ENCODE data around the gene EML6.

EML6 gene

DNA sequence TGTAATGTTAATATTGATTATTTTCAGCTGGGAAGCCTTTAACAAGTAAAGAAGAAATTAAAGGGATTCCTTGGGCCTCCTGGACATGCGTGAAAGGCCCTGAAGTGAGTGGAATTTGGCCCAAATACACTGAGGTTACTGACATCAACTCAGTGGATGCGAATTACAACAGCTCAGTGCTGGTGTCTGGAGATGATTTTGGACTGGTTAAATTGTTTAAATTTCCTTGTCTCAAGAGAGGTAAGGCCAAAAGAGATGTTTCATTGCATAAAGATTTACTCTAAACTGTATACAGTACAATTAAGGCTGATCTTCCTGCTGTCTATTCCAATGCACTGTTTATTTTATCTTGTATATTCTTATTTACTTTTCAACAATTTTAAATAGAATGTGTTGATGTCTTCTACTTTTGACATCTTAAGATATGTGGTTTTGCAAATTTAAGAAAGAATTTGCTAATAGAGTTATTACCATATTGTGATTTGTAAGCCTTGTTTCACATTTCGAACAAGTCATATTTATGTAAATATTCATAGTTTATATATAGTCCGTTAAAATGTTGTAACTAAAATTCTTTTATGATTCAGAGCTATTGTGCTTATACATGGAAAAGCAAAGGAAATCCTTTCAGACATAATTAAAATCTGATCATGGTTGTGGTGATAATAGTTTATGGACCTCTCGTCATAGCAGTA is 130.3 kb downstream of the EML6 start:
- TF ChIP-seq, protein P1, sequence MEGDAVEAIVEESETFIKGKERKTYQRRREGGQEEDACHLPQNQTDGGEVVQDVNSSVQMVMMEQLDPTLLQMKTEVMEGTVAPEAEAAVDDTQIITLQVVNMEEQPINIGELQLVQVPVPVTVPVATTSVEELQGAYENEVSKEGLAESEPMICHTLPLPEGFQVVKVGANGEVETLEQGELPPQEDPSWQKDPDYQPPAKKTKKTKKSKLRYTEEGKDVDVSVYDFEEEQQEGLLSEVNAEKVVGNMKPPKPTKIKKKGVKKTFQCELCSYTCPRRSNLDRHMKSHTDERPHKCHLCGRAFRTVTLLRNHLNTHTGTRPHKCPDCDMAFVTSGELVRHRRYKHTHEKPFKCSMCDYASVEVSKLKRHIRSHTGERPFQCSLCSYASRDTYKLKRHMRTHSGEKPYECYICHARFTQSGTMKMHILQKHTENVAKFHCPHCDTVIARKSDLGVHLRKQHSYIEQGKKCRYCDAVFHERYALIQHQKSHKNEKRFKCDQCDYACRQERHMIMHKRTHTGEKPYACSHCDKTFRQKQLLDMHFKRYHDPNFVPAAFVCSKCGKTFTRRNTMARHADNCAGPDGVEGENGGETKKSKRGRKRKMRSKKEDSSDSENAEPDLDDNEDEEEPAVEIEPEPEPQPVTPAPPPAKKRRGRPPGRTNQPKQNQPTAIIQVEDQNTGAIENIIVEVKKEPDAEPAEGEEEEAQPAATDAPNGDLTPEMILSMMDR (conservative IDR thresholded peaks at IDR 0.05; ENCODE audit: control insufficient read depth, insufficient read depth, low read depth, low read length): no peak
- no peak for DNase-seq (ENCODE audit: low read depth)
- H3K4me3 ChIP-seq (ENCODE audit: control insufficient read depth, low read depth, low read length): no peak overlapping the region

DNA sequence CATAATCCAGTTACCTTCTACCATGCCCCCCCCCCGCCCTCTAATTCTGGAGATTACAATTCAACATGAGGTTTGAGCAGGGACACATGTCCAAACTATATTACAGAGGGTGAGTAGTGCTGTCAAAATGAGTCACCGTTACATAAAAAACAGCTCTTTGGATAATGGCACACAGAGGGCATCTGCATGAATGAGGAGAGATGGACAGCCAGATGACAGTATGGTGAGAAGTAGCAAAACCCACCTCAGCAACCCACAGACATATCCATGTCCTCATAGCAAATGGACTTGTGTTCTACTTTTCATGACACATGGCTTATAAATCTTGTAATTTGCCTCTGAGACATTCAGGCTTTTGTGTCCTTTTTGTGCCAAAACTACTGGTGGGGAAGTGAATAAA is 132.0 kb downstream of the EML6 start:
- TF ChIP-seq, protein P1 (conservative IDR thresholded peaks at IDR 0.05; ENCODE audit: control insufficient read depth, insufficient read depth, low read depth, low read length): no peak
- peak; percentile 70 for DNase-seq (ENCODE audit: low read depth)
- no peak overlapping the region for H3K4me3 ChIP-seq (ENCODE audit: control insufficient read depth, low read depth, low read length)

DNA sequence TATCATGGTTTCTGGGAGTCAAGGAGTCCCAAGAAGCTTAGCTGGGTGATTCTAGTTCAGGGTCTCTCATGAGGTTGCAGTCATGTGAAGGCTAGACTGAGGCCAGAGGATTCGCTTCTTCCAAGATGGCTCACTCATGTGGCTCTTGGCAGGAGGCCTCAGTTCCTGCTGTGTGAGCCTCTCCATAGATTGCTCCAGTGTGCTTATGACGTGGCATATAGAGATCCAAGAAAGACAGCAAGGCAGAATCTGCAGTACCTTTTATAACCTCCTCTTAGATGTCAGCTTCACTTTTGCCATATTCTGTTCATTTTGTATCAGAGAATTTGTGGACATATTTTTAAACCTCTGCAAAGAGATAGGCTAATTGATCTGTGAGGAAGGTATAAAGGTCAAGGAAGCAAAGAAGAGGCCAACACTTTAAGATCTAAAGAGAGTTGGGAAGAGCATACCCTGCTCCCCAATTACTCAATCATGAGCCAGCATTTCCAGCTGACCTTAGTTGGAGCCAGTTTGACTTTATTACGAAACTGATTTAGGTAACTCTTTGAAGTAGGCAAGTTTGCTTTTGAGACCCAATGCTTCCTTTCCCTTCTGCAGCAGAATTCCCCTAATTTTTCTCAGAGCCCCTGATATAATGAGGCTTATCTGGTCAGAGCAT is 134.7 kb downstream of the EML6 start:
- peak; percentile 87 for DNase-seq (ENCODE audit: low read depth)
- H3K4me3 ChIP-seq (ENCODE audit: control insufficient read depth, low read depth, low read length): no peak overlapping the region
- TF ChIP-seq, protein P1 (conservative IDR thresholded peaks at IDR 0.05; ENCODE audit: control insufficient read depth, insufficient read depth, low read depth, low read length): no peak

DNA sequence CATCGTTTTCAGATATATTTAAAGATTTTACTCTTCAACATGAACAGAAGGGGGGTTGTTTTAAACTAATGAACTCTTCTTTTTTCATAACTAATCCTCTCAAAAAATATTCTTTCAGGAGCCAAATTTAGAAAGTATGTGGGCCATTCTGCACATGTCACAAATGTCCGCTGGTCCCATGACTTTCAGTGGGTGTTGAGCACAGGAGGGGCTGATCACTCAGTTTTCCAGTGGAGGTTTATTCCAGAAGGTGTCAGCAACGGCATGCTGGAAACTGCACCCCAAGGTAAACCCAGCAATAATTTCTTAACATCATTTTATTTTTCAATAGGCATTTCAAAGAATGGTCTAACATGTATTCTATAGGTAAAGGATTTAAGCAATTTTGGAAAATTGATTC is 136.0 kb downstream of the EML6 start:
- TF ChIP-seq, protein P1 (conservative IDR thresholded peaks at IDR 0.05; ENCODE audit: control insufficient read depth, insufficient read depth, low read depth, low read length): no peak
- H3K4me3 ChIP-seq (ENCODE audit: control insufficient read depth, low read depth, low read length): no peak overlapping the region
- DNase-seq (ENCODE audit: low read depth): no peak

DNA sequence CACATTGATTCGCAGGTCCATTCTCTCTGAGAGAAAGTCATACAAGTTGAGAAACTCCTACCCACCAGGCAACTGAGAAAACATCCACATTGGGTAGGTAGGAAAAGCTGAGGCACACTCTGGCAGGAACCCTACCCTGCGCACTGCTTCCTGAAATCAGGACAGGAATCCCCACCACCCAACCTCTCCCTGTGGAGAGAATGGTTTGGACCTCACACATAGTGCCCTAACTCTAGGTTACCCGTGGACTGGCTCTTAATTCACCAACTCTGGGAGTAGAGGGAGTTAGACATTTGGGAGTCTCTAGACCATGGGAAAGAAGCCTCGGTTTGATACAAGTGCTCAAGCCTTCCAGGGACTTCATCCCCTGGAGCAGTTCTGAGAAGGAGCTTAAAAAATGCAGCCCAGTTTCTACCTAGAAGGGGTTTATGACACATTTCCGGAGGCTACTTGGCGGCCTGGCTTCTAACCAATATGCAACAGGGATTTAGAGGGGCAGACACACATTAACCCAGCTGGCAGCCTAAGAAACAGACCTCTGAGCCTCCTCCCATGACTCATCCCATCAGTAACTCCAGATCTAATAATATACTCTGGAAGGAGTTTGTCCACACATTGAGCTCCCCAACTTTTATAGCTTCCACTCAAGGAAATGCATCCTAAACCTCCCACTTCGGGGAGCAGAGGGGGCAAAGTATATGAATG is 136.7 kb downstream of the EML6 start:
- DNase-seq (ENCODE audit: low read depth): peak; percentile 94
- TF ChIP-seq, protein P1 (conservative IDR thresholded peaks at IDR 0.05; ENCODE audit: control insufficient read depth, insufficient read depth, low read depth, low read length): no peak
- no peak overlapping the region for H3K4me3 ChIP-seq (ENCODE audit: control insufficient read depth, low read depth, low read length)

DNA sequence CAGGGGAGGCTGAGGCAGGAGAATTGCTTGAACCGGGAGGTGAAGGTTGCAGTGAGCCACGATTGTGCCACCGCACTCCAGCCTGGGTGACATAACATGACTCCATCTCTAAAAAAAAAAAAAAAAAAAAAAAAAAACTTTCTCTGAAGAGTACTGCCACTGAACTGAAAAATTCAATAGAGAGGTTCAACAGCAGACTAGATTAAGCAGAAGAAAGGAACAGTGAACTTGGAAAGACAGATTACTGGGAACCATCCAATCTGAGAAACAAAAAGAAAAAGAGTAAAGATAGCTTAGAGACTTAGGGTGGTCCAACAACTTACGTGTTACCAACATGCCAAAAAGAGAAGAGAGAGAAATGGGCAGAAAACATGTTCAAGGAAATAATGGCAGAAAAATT is 138.8 kb downstream of the EML6 start:
- TF ChIP-seq, protein P1 (conservative IDR thresholded peaks at IDR 0.05; ENCODE audit: control insufficient read depth, insufficient read depth, low read depth, low read length): no peak
- DNase-seq (ENCODE audit: low read depth): no peak
- no peak overlapping the region for H3K4me3 ChIP-seq (ENCODE audit: control insufficient read depth, low read depth, low read length)

Data from fibroblast of mammary gland (primary cell).